GM12878 (cell line): ENCODE measurements around the gene GPX7. TPM values are rescaled to one million over a fixed set of nuclear protein-coding genes. Genes with fewer than 3 reads are reported as not detected.
A peak's percentile ranks its signal among the peaks of the same experiment; 100 is the strongest.

Source experiments
- BRCA1 ChIP-seq: IDR thresholded peaks from 2 replicates; pipeline ENCODE4 v1.6.1; 2011; ENCODE audit warnings: low read depth, low read length, improper control_type of control experiment
- CBX5 ChIP-seq: sonication (generic); IDR thresholded peaks from 2 replicates; pipeline ENCODE4 v1.6.1; 2016; ENCODE audit warnings: low read depth, moderate library complexity, mild to moderate bottlenecking, inconsistent platforms
- CREM ChIP-seq: IDR thresholded peaks from 2 replicates; pipeline ENCODE4 v1.6.1; 2014; ENCODE audit warnings: antibody characterized with exemption, low read depth
- HDAC2 ChIP-seq: fragments of 200-600 bp; sonication (generic); IDR thresholded peaks from 2 replicates; pipeline ENCODE4 v1.6.1; 2017
- HDAC6 ChIP-seq: fragments of 200-600 bp; sonication (generic); IDR thresholded peaks from one replicate; pipeline ENCODE4 v1.8.0; 2017; ENCODE audit warnings: antibody characterized with exemption; ENCODE audit not compliant: unreplicated experiment
- MYC ChIP-seq: IDR thresholded peaks from 2 replicates; pipeline ENCODE4 v1.6.1; 2011; ENCODE audit warnings: mild to moderate bottlenecking, low read length, moderate library complexity, inconsistent platforms; ENCODE audit not compliant: insufficient read depth, insufficient replicate concordance, insufficient read length, severe bottlenecking
- RAD21 ChIP-seq: IDR thresholded peaks from 2 replicates; pipeline ENCODE4 v1.6.1; 2011; ENCODE audit warnings: mild to moderate bottlenecking, low read depth, low read length, moderate library complexity; ENCODE audit not compliant: insufficient read depth
- RCOR1 ChIP-seq: conservative IDR thresholded peaks from 2 replicates; pipeline ENCODE4 v1.6.1; 2012; ENCODE audit warnings: low read depth, low read length, improper control_type of control experiment
- REST ChIP-seq: IDR thresholded peaks from 2 replicates; pipeline ENCODE4 v1.6.1; 2012; ENCODE audit warnings: mild to moderate bottlenecking, low read depth, low read length
- SIN3A ChIP-seq: IDR thresholded peaks from 2 replicates; pipeline ENCODE4 v1.6.1; 2012; ENCODE audit warnings: low read depth, low read length, improper control_type of control experiment
- SMARCA5 ChIP-seq: fragments of 450-650 bp; IDR thresholded peaks from 2 replicates; pipeline ENCODE4 v1.6.1; 2017; ENCODE audit warnings: mild to moderate bottlenecking
- SRF ChIP-seq, 2 experiments: IDR thresholded peaks; 2 replicates each; pipeline ENCODE4 v1.6.1; 2011; ENCODE audit warnings: low read depth in 2 of 2, low read length in 2 of 2, mild to moderate bottlenecking in 1 of 2, moderate library complexity in 1 of 2
- SUPT20H ChIP-seq: IDR thresholded peaks from 2 replicates; pipeline ENCODE4 v1.6.1; 2011; ENCODE audit warnings: low read depth, mild to moderate bottlenecking, low read length, moderate library complexity, borderline replicate concordance; ENCODE audit not compliant: control insufficient read depth
- TAF1 ChIP-seq: IDR thresholded peaks from 2 replicates; pipeline ENCODE4 v1.6.1; 2011; ENCODE audit warnings: mild to moderate bottlenecking, low read depth, low read length, borderline replicate concordance
- TCF3 ChIP-seq: IDR thresholded peaks from 2 replicates; pipeline ENCODE4 v1.6.1; 2012; ENCODE audit warnings: low read depth, mild to moderate bottlenecking, low read length, borderline replicate concordance; ENCODE audit not compliant: insufficient read depth
- TCF7 ChIP-seq: IDR thresholded peaks from 2 replicates; pipeline ENCODE4 v1.6.1; 2014; ENCODE audit warnings: antibody characterized with exemption, borderline replicate concordance
- polyA plus RNA-seq, 11 experiments: library from polyadenylated mRNA; depleted of rRNA in 4 of 11; unstranded in 6 of 11; stranded (reverse) in 5 of 11; fragments of >200 nt; fragmentation: Nextera tagmentation in 4 of 11; fragmentation: Illumina TruSeq in 1 of 11; extraction: Ambion mirVana in 4 of 11; extraction: Trizol in 1 of 11; gene quantifications; 1 replicate in 1 of 11; 2 replicates in 10 of 11; pipeline versions ENCODE4 v1.2.1 to v1.2.3, GENCODE V29; 2011 to 2016; ENCODE audit warnings: inconsistent platforms in 2 of 11, missing spikeins in 2 of 11, low read depth in 1 of 11
- total RNA-seq, 4 experiments: library from RNA; depleted of rRNA in 3 of 4; stranded (reverse); fragments of >200 nt in 3 of 4; fragmentation: Illumina TruSeq in 1 of 4; extraction: Trizol in 1 of 4; gene quantifications; 2 replicates each; pipeline versions ENCODE4 v1.2.1 to v1.2.3, GENCODE V29; 2013 to 2021
- TF ChIP-seq, protein P1 (sequence below): IDR thresholded peaks from 2 replicates; pipeline ENCODE4 v1.6.1; 2012; ENCODE audit warnings: low read depth, low read length, improper control_type of control experiment

The GPX7 gene
- total and polyA plus RNA-seq, 10 of the 15 experiments (the other 5 are each of a cell fraction or from before 2014, with no cell fraction given) = 1.9 to 4.2 (median 2.5) TPM; not detected in 1

- TF ChIP-seq SRF (IDR thresholded peaks at IDR 0.05; ENCODE audit: low read depth in 2 of 2, low read length in 2 of 2) (0 out of 4 replicates have a peak, but pooled peaks of 1 of the 2 experiments have one; percentile 42), BRCA1 (no peak), TCF3 (peak; percentile 47; the same call in 1 of the 2 replicates), TAF1 (no peak), SUPT20H (no peak), RCOR1 (no peak; the same call in none of the 2 replicates), REST (no peak), RAD21 (peak; percentile 21; the same call in 1 of the 2 replicates), TCF7 (no peak), CBX5 (peak; percentile 47; the same call in 1 of the 2 replicates), HDAC2 (no peak), SMARCA5 (peak; percentile 42; the same call in 1 of the 2 replicates), MYC (no peak), HDAC6 (no peak), SIN3A (no peak), CREM (peak; percentile 40; the same call in 1 of the 2 replicates)
- TF ChIP-seq, protein P1, sequence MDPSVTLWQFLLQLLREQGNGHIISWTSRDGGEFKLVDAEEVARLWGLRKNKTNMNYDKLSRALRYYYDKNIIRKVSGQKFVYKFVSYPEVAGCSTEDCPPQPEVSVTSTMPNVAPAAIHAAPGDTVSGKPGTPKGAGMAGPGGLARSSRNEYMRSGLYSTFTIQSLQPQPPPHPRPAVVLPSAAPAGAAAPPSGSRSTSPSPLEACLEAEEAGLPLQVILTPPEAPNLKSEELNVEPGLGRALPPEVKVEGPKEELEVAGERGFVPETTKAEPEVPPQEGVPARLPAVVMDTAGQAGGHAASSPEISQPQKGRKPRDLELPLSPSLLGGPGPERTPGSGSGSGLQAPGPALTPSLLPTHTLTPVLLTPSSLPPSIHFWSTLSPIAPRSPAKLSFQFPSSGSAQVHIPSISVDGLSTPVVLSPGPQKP = peak; percentile 50; the same call in 1 of the 2 replicates
These were observed 34.8 kb downstream of the GPX7 start (continued) for GRCh38 chr1:52636721-52637695.
